ENCODE data around the gene MOXD1.

The MOXD1 gene

GRCh38 chr6:132399376-132400074 lies 1.8 kb downstream of the MOXD1 start:
- no peak for DNase-seq

- no peak for DNase-seq
Observed at GRCh38 chr6:132395015-132395597, 6.2 kb downstream of the MOXD1 start.

DNA sequence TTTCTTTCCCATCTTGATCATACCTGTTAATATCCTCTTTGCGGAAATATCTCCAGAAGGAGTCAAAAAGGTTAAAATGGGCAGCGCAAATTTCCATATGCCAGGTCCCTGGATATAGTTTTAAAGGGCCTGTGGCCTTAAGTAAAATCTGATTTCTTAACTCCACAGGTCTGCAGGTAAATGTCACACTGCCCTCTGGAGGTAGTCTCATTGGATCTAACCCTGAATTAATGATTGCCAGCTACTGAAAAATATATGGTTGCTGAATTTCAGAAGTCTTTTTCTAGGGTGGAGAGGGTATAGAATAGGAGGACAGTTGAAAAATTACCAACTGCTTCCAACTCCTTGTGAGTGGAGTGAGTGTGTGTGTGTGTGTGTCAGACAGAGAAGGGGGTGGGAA lies 8.5 kb downstream of the MOXD1 start:
- DNase-seq: no peak

DNA sequence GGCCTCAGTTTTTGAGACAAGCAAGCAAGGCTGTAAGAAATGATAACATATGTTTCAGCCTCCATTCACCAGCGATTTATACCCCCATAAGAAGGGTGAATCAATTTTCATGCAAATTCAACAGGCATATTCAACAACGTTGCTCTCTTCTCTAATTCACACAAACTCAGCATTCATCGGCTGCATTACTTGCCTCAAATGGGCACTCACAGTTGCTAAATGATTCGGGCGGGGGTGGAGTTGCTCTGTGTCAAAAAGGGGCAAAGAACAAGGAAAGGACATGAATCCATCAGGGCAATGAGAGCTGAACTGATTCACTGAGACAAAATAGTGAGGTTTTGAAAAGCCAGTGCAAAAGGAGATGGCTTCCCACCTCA lies 9.0 kb downstream of the MOXD1 start:
- DNase-seq: no peak

DNA sequence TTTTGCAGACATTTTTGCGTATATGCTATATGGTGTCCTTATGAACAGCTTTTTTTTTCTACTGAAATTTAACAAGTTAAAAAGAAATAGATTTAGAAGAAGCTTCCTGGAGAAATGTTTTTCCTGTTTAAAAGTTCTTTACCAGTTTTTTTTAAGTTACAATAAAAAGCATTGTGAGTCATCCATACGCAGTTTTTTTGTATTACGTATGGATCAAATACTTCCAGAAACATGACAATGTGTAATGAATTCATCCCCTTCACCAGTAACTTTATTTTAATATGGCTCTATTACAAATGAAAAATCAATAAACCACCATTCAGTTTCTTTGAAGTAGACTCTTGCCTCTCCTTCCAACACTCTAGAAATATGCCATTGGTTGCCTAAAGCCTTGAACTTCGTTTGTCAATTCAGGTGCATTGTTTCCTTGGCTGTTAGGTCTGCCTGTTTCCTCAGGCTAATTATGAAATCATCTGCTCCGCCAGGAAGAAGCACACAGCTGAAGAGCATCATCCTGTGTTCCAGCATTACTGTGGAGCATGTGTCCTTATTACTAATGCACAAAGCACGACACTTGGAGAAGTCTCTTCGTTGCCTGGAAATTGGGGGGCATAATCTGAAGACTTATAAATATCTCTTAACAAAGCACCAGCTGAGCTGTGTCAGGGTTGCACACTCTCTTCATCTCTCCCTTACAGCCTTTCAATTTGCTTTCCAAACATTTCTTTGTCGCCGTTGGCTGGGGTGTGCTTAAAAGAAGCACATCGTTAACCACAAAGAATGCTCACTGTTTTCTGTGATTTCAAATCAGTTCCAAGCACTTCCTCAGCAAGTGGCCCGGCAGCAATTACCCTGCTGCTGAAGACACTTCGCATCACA lies 9.6 kb downstream of the MOXD1 start:
- DNase-seq: no peak

- no peak for DNase-seq
Observed at GRCh38 chr6:132390451-132390850, 10.8 kb downstream of the MOXD1 start.

DNA sequence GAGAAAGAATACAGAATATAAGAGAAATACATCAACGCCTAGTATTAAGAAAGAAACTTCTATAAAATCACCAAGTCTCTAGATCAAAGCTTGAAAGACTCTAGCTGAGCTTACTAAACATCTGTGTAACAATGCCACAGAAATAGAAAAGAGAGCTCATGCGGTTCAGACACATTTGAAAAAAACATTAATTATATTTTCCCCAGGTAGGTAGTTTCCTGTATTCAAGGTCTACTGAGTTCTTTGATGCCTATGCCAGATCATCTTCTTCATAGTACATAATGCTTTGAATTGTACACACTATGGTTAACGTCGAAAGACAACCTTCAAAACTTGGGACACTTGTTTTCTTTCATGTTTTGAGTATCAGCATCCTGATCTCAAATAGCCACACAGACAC lies 11.3 kb downstream of the MOXD1 start:
- DNase-seq: no peak

DNA sequence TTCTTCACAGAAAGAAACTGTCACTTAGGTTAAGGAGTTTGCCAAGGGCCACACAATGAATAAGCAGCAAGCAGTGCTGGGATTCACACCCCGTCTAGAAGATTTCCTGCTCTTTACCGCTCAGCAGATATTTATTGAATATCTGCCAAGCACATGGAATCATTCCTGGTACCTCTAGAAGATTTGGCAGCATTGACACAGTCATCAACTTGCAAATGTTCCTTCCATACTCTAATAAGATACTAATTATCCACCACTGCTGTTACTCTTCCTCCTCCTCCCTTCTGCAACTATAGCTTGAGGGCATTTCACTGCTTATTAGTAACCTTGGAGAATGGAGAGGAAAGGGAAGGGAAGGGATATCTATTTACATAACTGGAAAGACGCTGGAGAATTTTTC lies 13.0 kb downstream of the MOXD1 start:
- DNase-seq: no peak

GRCh38 chr6:132382630-132383175 lies 18.6 kb downstream of the MOXD1 start:
- no peak for DNase-seq

DNA sequence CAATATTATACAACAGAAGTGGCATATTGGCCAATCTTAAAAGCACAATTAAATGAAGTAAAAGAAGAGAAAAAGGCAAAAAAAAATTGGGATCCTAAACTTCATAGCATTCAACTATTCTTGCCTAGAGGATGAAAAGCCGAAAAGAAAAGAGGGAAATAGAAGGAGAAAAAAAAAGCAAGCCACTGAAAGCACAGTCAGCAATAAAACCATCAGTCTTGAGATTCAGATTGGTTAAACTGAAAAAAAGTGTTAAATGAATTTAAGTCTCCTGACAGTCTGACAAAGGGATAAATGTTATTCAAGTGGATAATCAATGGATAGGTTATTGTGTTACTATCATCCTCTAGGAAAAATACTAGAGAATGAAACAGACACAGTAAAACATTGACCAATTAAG lies 19.9 kb downstream of the MOXD1 start:
- no peak for DNase-seq

DNA sequence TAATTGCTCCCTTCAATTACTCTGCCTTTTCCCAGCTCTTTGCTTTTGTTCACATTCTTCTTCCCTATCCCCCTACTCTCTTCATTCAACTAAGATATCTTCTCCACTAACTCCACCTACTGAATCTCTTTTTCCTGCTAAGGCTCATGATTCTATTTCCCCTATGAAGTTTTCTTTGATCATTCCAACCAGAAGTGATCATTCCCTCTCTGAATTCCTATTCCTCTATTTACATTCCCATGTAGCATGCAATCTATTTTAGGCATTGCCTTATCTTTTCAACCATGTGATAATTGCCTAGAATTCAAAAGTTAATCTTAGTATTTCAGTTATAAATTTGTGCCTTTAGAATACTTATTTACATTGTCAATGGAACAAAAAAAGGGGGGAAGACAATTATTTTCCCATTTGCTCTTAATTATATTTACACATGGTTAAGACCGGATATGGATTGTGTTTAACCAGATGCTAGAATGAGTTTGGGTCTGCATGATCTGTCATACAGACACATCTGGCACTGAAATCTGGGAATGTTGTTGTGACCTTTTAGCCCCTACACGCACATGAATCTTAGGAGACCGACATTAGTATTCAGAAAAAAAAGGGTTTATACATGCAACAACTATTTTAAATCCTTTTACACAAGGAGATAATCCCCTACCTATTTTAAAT lies 20.8 kb downstream of the MOXD1 start:
- DNase-seq: no peak

DNA sequence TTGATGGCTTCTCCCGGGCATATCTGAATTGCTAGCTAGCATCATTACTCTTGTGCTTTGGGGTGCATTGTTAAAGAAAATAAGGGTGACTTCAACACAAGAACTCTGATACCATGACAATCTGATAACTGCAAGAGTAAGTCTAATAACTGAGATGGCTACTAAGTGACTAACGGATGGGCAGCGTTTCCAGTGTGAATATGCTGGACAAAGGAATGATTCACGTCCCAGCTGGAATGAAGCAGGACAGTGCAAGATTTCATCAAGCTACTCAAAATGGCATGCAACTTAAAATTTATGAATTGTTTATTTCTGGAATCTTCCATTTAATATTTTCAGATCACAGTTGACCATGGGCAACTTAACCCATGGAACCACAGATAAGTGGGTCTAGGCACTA lies 31.7 kb downstream of the MOXD1 start:
- no peak for DNase-seq

DNA sequence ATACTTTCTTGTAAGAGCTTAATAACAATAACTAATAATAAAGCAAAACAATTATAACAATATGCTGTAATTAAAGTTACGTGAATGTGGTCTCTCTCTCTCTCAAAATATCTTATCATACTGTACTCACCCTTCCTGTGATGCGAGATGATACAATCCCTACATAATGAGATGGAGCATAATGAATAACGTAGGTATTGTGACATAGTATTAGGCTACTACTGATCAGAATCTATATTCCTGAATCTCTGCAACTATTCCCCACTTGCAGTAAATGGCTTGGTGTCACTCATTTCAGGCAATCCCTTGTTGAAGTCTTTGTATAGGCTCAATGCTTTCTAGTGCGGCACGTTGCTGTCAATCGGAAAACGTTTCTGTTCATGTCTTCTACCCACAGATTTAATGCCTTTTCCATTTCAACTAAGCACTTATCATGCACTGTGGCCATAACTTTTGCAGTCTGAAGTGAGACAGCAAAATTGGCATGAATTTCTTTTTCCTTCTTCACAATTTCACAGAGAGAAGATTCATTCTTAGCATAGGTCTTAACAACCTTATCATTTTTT lies 32.3 kb downstream of the MOXD1 start:
- no peak for DNase-seq

DNA sequence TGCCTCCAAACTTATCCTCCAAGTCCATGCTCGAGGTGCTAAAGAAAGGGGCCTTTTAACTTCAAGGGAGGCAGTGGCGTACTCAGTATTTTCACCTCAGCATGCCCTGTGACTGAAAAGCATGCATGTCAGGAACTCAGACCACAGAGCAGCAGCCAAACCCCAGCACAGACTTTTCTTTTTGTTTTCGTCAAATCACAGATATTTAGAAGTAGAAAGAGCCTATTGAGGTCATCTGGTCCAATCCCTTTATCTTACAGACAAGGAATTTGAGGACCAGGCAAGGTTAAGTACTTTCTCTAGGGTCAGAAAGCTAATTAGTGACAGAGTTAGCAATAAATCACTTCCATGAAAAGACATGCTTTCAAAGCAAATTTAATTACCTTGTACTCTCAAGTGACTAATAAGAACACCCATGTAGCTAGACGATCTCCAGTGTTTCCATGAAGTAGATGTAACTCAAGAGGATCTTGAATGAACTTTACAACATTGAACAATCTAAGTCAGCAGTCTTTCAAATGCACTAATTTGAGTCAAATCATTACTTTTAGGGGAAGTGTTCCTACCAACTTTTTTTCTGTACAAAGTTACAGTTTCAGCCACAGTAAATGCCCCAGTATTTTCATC lies 35.9 kb downstream of the MOXD1 start:
- no peak for DNase-seq

GRCh38 chr6:132364306-132365074 lies 36.8 kb downstream of the MOXD1 start:
- DNase-seq: no peak

GRCh38 chr6:132362442-132363185 lies 38.7 kb downstream of the MOXD1 start:
- DNase-seq: no peak

- DNase-seq: no peak
Observed at GRCh38 chr6:132361101-132361500, 40.2 kb downstream of the MOXD1 start.

GRCh38 chr6:132359886-132360285 lies 41.4 kb downstream of the MOXD1 start:
- no peak for DNase-seq

DNA sequence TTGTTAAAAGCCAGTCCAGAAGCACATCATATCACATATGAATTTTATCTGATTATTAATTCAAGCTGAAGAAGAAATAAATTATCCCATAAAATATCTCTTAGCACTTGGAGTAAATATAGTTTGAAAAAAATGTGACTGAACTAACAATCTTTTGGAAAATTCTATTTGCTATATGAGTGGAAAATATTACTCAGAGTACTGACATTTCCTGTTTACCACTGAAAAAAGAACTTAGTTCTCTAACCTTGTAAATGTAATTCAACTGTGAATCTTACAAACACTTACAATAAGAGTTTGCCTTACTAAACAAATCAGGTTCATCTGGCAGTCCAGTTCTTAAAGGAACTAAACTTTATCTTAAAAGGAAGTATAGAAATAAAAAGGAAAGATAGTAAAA lies 44.2 kb downstream of the MOXD1 start:
- no peak for DNase-seq

DNA sequence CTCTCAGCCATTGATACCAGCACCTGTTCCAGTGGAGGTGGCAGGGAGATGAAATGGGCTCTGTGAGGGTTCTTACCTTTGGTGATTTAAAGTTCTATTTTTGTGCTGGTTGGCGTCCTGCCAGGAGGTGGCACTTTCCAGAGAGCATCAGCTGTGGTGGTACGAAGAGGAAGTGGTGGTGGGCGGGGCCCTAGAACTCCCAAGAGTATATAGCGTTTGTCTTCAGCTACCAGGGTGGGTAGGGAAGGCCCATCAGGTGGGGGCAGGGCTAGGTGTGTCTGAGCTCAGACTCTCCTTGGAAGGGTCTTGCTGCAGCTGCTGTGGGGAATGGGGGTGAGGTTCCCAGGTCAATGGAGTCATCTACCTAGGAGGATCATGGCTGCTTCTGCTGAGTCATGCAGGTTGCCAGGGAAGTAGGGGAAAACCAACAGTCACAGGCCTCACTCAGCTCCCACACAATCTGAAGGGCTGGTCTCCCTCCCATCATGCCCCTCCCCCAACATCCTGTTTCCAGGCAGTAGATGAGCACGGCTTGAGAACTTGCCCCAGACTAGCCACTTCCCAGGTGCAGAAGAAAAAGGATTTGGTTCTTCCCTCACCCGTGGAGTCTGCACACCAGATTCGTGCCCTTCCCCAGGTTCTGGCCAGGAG lies 46.6 kb downstream of the MOXD1 start:
- DNase-seq: no peak
